Right ventricle myocardium superior (tissue), 1 donor: Measurements from ENCODE around the gene ROBO1. TPM values are rescaled to one million over a fixed set of nuclear protein-coding genes. Genes with fewer than 3 reads are reported as not detected.

Experiments
- ATAC-seq: fragments of 200-7000 bp; cut with Tn5 transposase; one replicate; pipeline ENCODE4 v1.9.1; 2020; ENCODE audit warnings: mild to moderate bottlenecking; ENCODE audit not compliant: poor library complexity
- DNase-seq: peaks from one replicate; pipeline ENCODE4 v3.0.0-alpha.2; 2020
- intact Hi-C: fragments of 100-400 bp; cut with DNase I; formaldehyde crosslinking; loops from one replicate; pipeline ENCODE4 v1.11.2; 2022
- total RNA-seq: library from RNA; stranded (reverse); fragmentation: NEBNext Ultra II Directional; extraction: Animal tissue kit (Norgen Biotek cat#: 25700); gene quantifications from one replicate; pipeline ENCODE4 v1.2.1, GENCODE V29; 2021
- donor health status: DM: no; HTN: yes; CAD: no; lungs with severe emphysema.

The ROBO1 gene
- total RNA-seq, 1 donor from 2014 or later = 6.7 TPM

- ATAC-seq (no peak), DNase-seq (no peak)
- intact Hi-C loops = no loop called here
Observed at GRCh38 chr3:79414035-79414434, 353.8 kb downstream of the ROBO1 start.

GRCh38 chr3:79412537-79412936, 355.3 kb downstream of the ROBO1 start:
- ATAC-seq (no peak), DNase-seq (no peak)
- intact Hi-C loops = no loop called here

GRCh38 chr3:79410617-79411016, 357.2 kb downstream of the ROBO1 start:
- intact Hi-C loops = no loop called here
- DNase-seq (no peak), ATAC-seq (no peak)

GRCh38 chr3:79410136-79410535, 357.7 kb downstream of the ROBO1 start:
- no peak for ATAC-seq
- no peak for DNase-seq
- intact Hi-C loops = no loop called here

GRCh38 chr3:79406175-79406574, 361.6 kb downstream of the ROBO1 start:
- DNase-seq = no peak
- intact Hi-C loops = no loop called here

GRCh38 chr3:79405183-79405582, 362.6 kb downstream of the ROBO1 start:
- DNase-seq = no peak
- intact Hi-C loops = no loop called here
- no peak for ATAC-seq

More at GRCh38 chr3:79406175-79406574, 361.6 kb downstream of the ROBO1 start:
- no peak for ATAC-seq

GRCh38 chr3:79396595-79396994, 371.2 kb downstream of the ROBO1 start:
- ATAC-seq (no peak), DNase-seq (no peak)
- intact Hi-C loops = no loop called here

GRCh38 chr3:79392479-79392878, 375.3 kb downstream of the ROBO1 start:
- no peak for DNase-seq
- no peak for ATAC-seq
- intact Hi-C loops = no loop called here

GRCh38 chr3:79390352-79390751, 377.4 kb downstream of the ROBO1 start:
- intact Hi-C loops = no loop called here
- no peak for DNase-seq

GRCh38 chr3:79385211-79385610, 382.6 kb downstream of the ROBO1 start:
- ATAC-seq (no peak), DNase-seq (no peak)
- intact Hi-C loops = no loop called here

More at GRCh38 chr3:79390352-79390751, 377.4 kb downstream of the ROBO1 start:
- no peak for ATAC-seq

- ATAC-seq = no peak
- DNase-seq = no peak
- intact Hi-C loops = no loop called here
Observed at GRCh38 chr3:79383402-79384012, 384.3 kb downstream of the ROBO1 start.

- no peak for DNase-seq
- no peak for ATAC-seq
- intact Hi-C loops = no loop called here
Observed at GRCh38 chr3:79380581-79380980, 387.2 kb downstream of the ROBO1 start.

- ATAC-seq (no peak), DNase-seq (no peak)
- intact Hi-C loops = no loop called here
Observed at GRCh38 chr3:79378064-79378463, 389.7 kb downstream of the ROBO1 start.

- no peak for DNase-seq
- no peak for ATAC-seq
- intact Hi-C loops = loop anchor here (10.0 kb wide), 1 partner anchor 285 kb away; no protein-coding TSS in a partner anchor
Observed at GRCh38 chr3:79369306-79369705, 398.5 kb downstream of the ROBO1 start.

GRCh38 chr3:79368403-79368802, 399.4 kb downstream of the ROBO1 start:
- ATAC-seq (no peak), DNase-seq (no peak)
- intact Hi-C loops = loop anchor here (10.0 kb wide), 1 partner anchor 284 kb away; no protein-coding TSS in a partner anchor

GRCh38 chr3:79367803-79368202, 400.0 kb downstream of the ROBO1 start:
- ATAC-seq = no peak
- no peak for DNase-seq
- intact Hi-C loops = loop anchor here (10.0 kb wide), 1 partner anchor 283 kb away; no protein-coding TSS in a partner anchor

GRCh38 chr3:79367066-79367465, 400.7 kb downstream of the ROBO1 start:
- ATAC-seq (no peak), DNase-seq (no peak)
- intact Hi-C loops = loop anchor here (10.0 kb wide), 1 partner anchor 282 kb away; no protein-coding TSS in a partner anchor

GRCh38 chr3:79366414-79366813, 401.4 kb downstream of the ROBO1 start:
- no peak for DNase-seq
- ATAC-seq = no peak
- intact Hi-C loops = loop anchor here (10.0 kb wide), 1 partner anchor 282 kb away; no protein-coding TSS in a partner anchor

GRCh38 chr3:79364784-79365183, 403.0 kb downstream of the ROBO1 start:
- intact Hi-C loops = loop anchor here (10.0 kb wide), 1 partner anchor 280 kb away; no protein-coding TSS in a partner anchor
- DNase-seq (no peak), ATAC-seq (no peak)

- ATAC-seq = no peak
- intact Hi-C loops = loop anchor here (10.0 kb wide), 1 partner anchor 278 kb away; no protein-coding TSS in a partner anchor
Observed at GRCh38 chr3:79362571-79363270, 405.1 kb downstream of the ROBO1 start.

More at GRCh38 chr3:79362571-79363270, 405.1 kb downstream of the ROBO1 start:
- no peak for DNase-seq
